ENCODE data around the gene CMSS1. TPM values are rescaled to one million over a fixed set of nuclear protein-coding genes. Genes with fewer than 3 reads are reported as not detected.

The CMSS1 gene
- polyA plus RNA-seq, 1 donor from 2014 or later: 31.8 TPM

- Histone ChIP-seq H3K9me3 (ENCODE audit: low read length) (no peaks in the 10 kb centered on the region), H3K4me2 (ENCODE audit: low read length) (no peak overlapping the region), H2AFZ (ENCODE audit: low read depth, low read length) (no peak overlapping the region), H3K9me2 (ENCODE audit: insufficient read depth, low read length) (no peaks in the 10 kb centered on the region), H3F3A (ENCODE audit: insufficient read depth, low read length, poor library complexity, severe bottlenecking) (no peaks in the 10 kb centered on the region), H3K27ac (ENCODE audit: low read length) (no peak overlapping the region), H3K4me3 (ENCODE audit: low read length) (no peak overlapping the region), H3K36me3 (ENCODE audit: insufficient read depth, low read length) (no peaks in the 10 kb centered on the region), H3K27me3 (ENCODE audit: insufficient read depth, low read depth, low read length) (peaks cover 13% of the 10 kb centered on the region), H3K9ac (ENCODE audit: low read length) (no peak overlapping the region), H4K20me1 (ENCODE audit: insufficient read depth) (no peaks in the 10 kb centered on the region), H3K79me2 (replicated peaks; ENCODE audit: insufficient read depth, low read length) (no peaks in the 10 kb centered on the region)
- TF ChIP-seq POLR2AphosphoS5 (IDR thresholded peaks at IDR 0.05) (no peak), SMC3 (conservative IDR thresholded peaks at IDR 0.05; ENCODE audit: poor library complexity) (no peak)
These were observed 52.0 kb downstream of the CMSS1 start for GRCh38 chr3:99869621-99870020.

- no peaks in the 10 kb centered on the region for H3K9me2 ChIP-seq (ENCODE audit: insufficient read depth, low read length)
- no peaks in the 10 kb centered on the region for H3K79me2 ChIP-seq (replicated peaks; ENCODE audit: insufficient read depth, low read length)
These were observed 53.0 kb downstream of the CMSS1 start for GRCh38 chr3:99870712-99871111.

More at GRCh38 chr3:99870712-99871111, 53.0 kb downstream of the CMSS1 start:
- Histone ChIP-seq H3K27ac (ENCODE audit: low read length) (no peak overlapping the region), H3F3A (ENCODE audit: insufficient read depth, low read length, poor library complexity, severe bottlenecking) (no peaks in the 10 kb centered on the region), H3K4me3 (ENCODE audit: low read length) (no peak overlapping the region), H3K4me2 (ENCODE audit: low read length) (no peak overlapping the region), H3K27me3 (ENCODE audit: insufficient read depth, low read depth, low read length) (peaks cover 24% of the 10 kb centered on the region), H2AFZ (ENCODE audit: low read depth, low read length) (no peak overlapping the region), H3K36me3 (ENCODE audit: insufficient read depth, low read length) (no peaks in the 10 kb centered on the region), H4K20me1 (ENCODE audit: insufficient read depth) (no peaks in the 10 kb centered on the region), H3K9ac (ENCODE audit: low read length) (no peak overlapping the region), H3K9me3 (ENCODE audit: low read length) (no peaks in the 10 kb centered on the region)
- TF ChIP-seq, protein P1, sequence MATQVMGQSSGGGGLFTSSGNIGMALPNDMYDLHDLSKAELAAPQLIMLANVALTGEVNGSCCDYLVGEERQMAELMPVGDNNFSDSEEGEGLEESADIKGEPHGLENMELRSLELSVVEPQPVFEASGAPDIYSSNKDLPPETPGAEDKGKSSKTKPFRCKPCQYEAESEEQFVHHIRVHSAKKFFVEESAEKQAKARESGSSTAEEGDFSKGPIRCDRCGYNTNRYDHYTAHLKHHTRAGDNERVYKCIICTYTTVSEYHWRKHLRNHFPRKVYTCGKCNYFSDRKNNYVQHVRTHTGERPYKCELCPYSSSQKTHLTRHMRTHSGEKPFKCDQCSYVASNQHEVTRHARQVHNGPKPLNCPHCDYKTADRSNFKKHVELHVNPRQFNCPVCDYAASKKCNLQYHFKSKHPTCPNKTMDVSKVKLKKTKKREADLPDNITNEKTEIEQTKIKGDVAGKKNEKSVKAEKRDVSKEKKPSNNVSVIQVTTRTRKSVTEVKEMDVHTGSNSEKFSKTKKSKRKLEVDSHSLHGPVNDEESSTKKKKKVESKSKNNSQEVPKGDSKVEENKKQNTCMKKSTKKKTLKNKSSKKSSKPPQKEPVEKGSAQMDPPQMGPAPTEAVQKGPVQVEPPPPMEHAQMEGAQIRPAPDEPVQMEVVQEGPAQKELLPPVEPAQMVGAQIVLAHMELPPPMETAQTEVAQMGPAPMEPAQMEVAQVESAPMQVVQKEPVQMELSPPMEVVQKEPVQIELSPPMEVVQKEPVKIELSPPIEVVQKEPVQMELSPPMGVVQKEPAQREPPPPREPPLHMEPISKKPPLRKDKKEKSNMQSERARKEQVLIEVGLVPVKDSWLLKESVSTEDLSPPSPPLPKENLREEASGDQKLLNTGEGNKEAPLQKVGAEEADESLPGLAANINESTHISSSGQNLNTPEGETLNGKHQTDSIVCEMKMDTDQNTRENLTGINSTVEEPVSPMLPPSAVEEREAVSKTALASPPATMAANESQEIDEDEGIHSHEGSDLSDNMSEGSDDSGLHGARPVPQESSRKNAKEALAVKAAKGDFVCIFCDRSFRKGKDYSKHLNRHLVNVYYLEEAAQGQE (IDR thresholded peaks at IDR 0.05; ENCODE audit: borderline replicate concordance): no peak
- TF ChIP-seq TAF1 (IDR thresholded peaks at IDR 0.05; ENCODE audit: low read depth): no peak
- TF ChIP-seq EP300 (conservative IDR thresholded peaks at IDR 0.05; ENCODE audit: poor library complexity, severe bottlenecking): no peak
- TF ChIP-seq RAD21 (conservative IDR thresholded peaks at IDR 0.05): no peak
- no peak for TF ChIP-seq CTCF (IDR thresholded peaks at IDR 0.05; ENCODE audit: poor library complexity, severe bottlenecking)
- TF ChIP-seq MXI1 (conservative IDR thresholded peaks at IDR 0.05; ENCODE audit: poor library complexity, severe bottlenecking): no peak
